ENCODE measurements around the gene TFCP2L1.

The TFCP2L1 gene

DNA sequence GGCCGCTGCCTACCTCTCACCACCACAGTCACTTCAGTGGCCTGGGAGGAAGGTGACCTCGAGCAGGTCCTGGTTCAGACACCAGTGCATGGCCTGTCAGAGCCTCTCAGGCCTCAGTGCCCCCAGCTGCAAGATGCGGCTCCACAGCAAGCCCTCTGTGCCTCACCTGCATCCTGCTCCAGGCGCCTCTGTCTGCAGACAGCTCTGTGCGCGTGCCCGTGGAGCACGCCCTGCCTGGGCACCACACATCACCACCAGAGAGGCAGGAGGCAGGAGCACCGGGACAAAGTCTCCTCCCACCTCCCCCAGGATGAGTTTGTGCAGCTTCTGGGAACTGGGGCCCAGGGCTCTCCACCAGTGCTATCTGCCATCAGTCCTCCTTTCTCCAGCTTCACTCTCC lies 98.7 kb downstream of the TFCP2L1 start:
- H3K4me1 ChIP-seq (ENCODE audit: control insufficient read depth, insufficient read depth, low read length): no peaks in the 10 kb centered on the region
- no peak overlapping the region for H3K27ac ChIP-seq (ENCODE audit: extremely low read depth, low read depth, low read length)
- POLR2A ChIA-PET: no interaction called here
- no peaks in the 10 kb centered on the region for H3K9me3 ChIP-seq (ENCODE audit: control insufficient read depth, insufficient read depth, low read depth, low read length)
- CTCF ChIA-PET: interaction anchor here (1.1 to 1.7 kb wide), 3 partner anchors 10 to 106 kb away, joined by 3 to 5 read pairs (median 3); no protein-coding TSS in a partner anchor
- H3K36me3 ChIP-seq (ENCODE audit: control insufficient read depth in 2 of 2, insufficient read depth in 1 of 2, low read length in 2 of 2): no peaks in the 10 kb centered on the region
- no peak overlapping the region for H3K4me3 ChIP-seq (ENCODE audit: low read depth, low read length)
- no peak for TF ChIP-seq ZNF266 (tag by site-specific recombination; IDR thresholded peaks at IDR 0.05; ENCODE audit: low read depth)
- no peak for TF ChIP-seq ZNF221 (tag by site-specific recombination; IDR thresholded peaks at IDR 0.05; ENCODE audit: borderline replicate concordance)
- TF ChIP-seq, protein P1, sequence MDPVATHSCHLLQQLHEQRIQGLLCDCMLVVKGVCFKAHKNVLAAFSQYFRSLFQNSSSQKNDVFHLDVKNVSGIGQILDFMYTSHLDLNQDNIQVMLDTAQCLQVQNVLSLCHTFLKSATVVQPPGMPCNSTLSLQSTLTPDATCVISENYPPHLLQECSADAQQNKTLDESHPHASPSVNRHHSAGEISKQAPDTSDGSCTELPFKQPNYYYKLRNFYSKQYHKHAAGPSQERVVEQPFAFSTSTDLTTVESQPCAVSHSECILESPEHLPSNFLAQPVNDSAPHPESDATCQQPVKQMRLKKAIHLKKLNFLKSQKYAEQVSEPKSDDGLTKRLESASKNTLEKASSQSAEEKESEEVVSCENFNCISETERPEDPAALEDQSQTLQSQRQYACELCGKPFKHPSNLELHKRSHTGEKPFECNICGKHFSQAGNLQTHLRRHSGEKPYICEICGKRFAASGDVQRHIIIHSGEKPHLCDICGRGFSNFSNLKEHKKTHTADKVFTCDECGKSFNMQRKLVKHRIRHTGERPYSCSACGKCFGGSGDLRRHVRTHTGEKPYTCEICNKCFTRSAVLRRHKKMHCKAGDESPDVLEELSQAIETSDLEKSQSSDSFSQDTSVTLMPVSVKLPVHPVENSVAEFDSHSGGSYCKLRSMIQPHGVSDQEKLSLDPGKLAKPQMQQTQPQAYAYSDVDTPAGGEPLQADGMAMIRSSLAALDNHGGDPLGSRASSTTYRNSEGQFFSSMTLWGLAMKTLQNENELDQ (tag by site-specific recombination; IDR thresholded peaks at IDR 0.05; ENCODE audit: low read depth): no peak
- TF ChIP-seq ZNF184 (tag by site-specific recombination; IDR thresholded peaks at IDR 0.05): no peak
- TF ChIP-seq ZNF121 (tag by site-specific recombination; IDR thresholded peaks at IDR 0.05): no peak
- TF ChIP-seq ZNF426 (tag by site-specific recombination; IDR thresholded peaks at IDR 0.05): no peak
- TF ChIP-seq, protein P2, sequence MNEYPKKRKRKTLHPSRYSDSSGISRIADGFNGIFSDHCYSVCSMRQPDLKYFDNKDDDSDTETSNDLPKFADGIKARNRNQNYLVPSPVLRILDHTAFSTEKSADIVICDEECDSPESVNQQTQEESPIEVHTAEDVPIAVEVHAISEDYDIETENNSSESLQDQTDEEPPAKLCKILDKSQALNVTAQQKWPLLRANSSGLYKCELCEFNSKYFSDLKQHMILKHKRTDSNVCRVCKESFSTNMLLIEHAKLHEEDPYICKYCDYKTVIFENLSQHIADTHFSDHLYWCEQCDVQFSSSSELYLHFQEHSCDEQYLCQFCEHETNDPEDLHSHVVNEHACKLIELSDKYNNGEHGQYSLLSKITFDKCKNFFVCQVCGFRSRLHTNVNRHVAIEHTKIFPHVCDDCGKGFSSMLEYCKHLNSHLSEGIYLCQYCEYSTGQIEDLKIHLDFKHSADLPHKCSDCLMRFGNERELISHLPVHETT (tag by site-specific recombination; IDR thresholded peaks at IDR 0.05): no peak
- TF ChIP-seq, protein P3, sequence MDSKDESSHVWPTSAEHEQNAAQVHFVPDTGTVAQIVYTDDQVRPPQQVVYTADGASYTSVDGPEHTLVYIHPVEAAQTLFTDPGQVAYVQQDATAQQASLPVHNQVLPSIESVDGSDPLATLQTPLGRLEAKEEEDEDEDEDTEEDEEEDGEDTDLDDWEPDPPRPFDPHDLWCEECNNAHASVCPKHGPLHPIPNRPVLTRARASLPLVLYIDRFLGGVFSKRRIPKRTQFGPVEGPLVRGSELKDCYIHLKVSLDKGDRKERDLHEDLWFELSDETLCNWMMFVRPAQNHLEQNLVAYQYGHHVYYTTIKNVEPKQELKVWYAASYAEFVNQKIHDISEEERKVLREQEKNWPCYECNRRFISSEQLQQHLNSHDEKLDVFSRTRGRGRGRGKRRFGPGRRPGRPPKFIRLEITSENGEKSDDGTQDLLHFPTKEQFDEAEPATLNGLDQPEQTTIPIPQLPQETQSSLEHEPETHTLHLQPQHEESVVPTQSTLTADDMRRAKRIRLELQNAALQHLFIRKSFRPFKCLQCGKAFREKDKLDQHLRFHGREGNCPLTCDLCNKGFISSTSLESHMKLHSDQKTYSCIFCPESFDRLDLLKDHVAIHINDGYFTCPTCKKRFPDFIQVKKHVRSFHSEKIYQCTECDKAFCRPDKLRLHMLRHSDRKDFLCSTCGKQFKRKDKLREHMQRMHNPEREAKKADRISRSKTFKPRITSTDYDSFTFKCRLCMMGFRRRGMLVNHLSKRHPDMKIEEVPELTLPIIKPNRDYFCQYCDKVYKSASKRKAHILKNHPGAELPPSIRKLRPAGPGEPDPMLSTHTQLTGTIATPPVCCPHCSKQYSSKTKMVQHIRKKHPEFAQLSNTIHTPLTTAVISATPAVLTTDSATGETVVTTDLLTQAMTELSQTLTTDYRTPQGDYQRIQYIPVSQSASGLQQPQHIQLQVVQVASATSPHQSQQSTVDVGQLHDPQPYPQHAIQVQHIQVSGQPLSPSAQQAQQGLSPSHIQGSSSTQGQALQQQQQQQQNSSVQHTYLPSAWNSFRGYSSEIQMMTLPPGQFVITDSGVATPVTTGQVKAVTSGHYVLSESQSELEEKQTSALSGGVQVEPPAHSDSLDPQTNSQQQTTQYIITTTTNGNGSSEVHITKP (tag by site-specific recombination; IDR thresholded peaks at IDR 0.05): no peak
- TF ChIP-seq ZNF133 (tag by site-specific recombination; IDR thresholded peaks at IDR 0.05): no peak
- TF ChIP-seq, protein P4, sequence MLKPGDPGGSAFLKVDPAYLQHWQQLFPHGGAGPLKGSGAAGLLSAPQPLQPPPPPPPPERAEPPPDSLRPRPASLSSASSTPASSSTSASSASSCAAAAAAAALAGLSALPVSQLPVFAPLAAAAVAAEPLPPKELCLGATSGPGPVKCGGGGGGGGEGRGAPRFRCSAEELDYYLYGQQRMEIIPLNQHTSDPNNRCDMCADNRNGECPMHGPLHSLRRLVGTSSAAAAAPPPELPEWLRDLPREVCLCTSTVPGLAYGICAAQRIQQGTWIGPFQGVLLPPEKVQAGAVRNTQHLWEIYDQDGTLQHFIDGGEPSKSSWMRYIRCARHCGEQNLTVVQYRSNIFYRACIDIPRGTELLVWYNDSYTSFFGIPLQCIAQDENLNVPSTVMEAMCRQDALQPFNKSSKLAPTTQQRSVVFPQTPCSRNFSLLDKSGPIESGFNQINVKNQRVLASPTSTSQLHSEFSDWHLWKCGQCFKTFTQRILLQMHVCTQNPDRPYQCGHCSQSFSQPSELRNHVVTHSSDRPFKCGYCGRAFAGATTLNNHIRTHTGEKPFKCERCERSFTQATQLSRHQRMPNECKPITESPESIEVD (tag by site-specific recombination; IDR thresholded peaks at IDR 0.05): no peak
- no peak for TF ChIP-seq ZNF302 (tag by site-specific recombination; IDR thresholded peaks at IDR 0.05; ENCODE audit: low read depth)
- TF ChIP-seq FEZF1 (tag by site-specific recombination; IDR thresholded peaks at IDR 0.05): no peak
- TF ChIP-seq, protein P5, sequence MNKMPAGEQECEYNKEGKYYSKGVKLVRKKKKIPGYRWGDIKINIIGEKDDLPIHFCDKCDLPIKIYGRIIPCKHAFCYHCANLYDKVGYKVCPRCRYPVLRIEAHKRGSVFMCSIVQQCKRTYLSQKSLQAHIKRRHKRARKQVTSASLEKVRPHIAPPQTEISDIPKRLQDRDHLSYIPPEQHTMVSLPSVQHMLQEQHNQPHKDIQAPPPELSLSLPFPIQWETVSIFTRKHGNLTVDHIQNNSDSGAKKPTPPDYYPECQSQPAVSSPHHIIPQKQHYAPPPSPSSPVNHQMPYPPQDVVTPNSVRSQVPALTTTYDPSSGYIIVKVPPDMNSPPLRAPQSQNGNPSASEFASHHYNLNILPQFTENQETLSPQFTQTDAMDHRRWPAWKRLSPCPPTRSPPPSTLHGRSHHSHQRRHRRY (tag by site-specific recombination; IDR thresholded peaks at IDR 0.05): no peak
- no peak for TF ChIP-seq HOXD13 (CRISPR knock-in tag; IDR thresholded peaks at IDR 0.05; ENCODE audit: borderline replicate concordance)
- no peak for TF ChIP-seq ZNF214 (tag by site-specific recombination; IDR thresholded peaks at IDR 0.05; ENCODE audit: borderline replicate concordance)
